GM12878 (cell line): Measurements from ENCODE around the gene PCDHGB5.
"Not testable (repeated sequence)": the region's sequence is repeated elsewhere in the genome, so short reads cannot be mapped to it uniquely, and the experiment has no call there.

ENCODE experiments used
- FOXM1 ChIP-seq: IDR thresholded peaks from 2 replicates; pipeline ENCODE4 v1.6.1; 2012; ENCODE audit warnings: low read depth, mild to moderate bottlenecking, inconsistent platforms, low read length, moderate library complexity
- MTA2 ChIP-seq: fragments of 450-650 bp; IDR thresholded peaks from 2 replicates; pipeline ENCODE4 v1.6.1; 2016; ENCODE audit warnings: low read depth, mild to moderate bottlenecking, moderate library complexity
- MTA3 ChIP-seq: IDR thresholded peaks from 2 replicates; pipeline ENCODE4 v1.6.1; 2012; ENCODE audit warnings: low read length, inconsistent platforms, borderline replicate concordance
- NR2C1 ChIP-seq: fragments of 450-650 bp; IDR thresholded peaks from 2 replicates; pipeline ENCODE4 v1.6.1; 2017; ENCODE audit warnings: antibody characterized with exemption, mild to moderate bottlenecking, moderate library complexity
- NR2C2 ChIP-seq: IDR thresholded peaks from 2 replicates; pipeline ENCODE4 v1.6.1; 2011; ENCODE audit warnings: borderline replicate concordance, low read depth; ENCODE audit not compliant: control insufficient read depth, insufficient read length
- POLR2A ChIP-seq: IDR thresholded peaks from 2 replicates; pipeline ENCODE4 v1.6.1; 2011; ENCODE audit warnings: low read depth, mild to moderate bottlenecking, low read length
- POLR2AphosphoS5 ChIP-seq: IDR thresholded peaks from 2 replicates; pipeline ENCODE4 v1.6.1; 2011; ENCODE audit warnings: mild to moderate bottlenecking, low read length, inconsistent platforms
- SIX5 ChIP-seq: IDR thresholded peaks from 2 replicates; pipeline ENCODE4 v1.6.1; 2011; ENCODE audit warnings: mild to moderate bottlenecking, low read depth, low read length, moderate library complexity; ENCODE audit not compliant: severe bottlenecking
- ZZZ3 ChIP-seq: IDR thresholded peaks from 2 replicates; pipeline ENCODE4 v1.6.1; 2011; ENCODE audit warnings: low read depth; ENCODE audit not compliant: control insufficient read depth, insufficient read length
- TF ChIP-seq, protein P1 (sequence below), 3 experiments: IDR thresholded peaks in 2 of 3; conservative IDR thresholded peaks in 1 of 3; 2 replicates each; pipeline ENCODE4 v1.5.1; 2011; ENCODE audit warnings: low read depth in 3 of 3, low read length in 3 of 3, mild to moderate bottlenecking in 3 of 3, control low read depth in 2 of 3, moderate library complexity in 2 of 3, inconsistent platforms in 1 of 3, mixed read lengths in 1 of 3; ENCODE audit not compliant: control insufficient read depth in 2 of 3, insufficient read depth in 1 of 3; ENCODE audit errors: extremely low read depth in 1 of 3
- TF ChIP-seq, protein P2 (sequence below): IDR thresholded peaks from 2 replicates; pipeline ENCODE4 v1.6.1; 2011; ENCODE audit warnings: low read depth, mild to moderate bottlenecking, low read length, moderate library complexity, borderline replicate concordance; ENCODE audit errors: extremely low read depth

DNA sequence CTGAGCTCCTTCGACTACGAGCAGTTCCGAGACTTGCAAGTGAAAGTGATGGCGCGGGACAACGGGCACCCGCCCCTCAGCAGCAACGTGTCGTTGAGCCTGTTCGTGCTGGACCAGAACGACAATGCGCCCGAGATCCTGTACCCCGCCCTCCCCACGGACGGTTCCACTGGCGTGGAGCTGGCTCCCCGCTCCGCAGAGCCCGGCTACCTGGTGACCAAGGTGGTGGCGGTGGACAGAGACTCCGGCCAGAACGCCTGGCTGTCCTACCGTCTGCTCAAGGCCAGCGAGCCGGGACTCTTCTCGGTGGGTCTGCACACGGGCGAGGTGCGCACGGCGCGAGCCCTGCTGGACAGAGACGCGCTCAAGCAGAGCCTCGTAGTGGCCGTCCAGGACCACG lies 34.6 kb downstream of the PCDHGB5 start:
- TF ChIP-seq NR2C2, ZZZ3, MTA2, POLR2AphosphoS5, MTA3, FOXM1, NR2C1, SIX5, POLR2A: not testable (repeated sequence)
- TF ChIP-seq, protein P1, sequence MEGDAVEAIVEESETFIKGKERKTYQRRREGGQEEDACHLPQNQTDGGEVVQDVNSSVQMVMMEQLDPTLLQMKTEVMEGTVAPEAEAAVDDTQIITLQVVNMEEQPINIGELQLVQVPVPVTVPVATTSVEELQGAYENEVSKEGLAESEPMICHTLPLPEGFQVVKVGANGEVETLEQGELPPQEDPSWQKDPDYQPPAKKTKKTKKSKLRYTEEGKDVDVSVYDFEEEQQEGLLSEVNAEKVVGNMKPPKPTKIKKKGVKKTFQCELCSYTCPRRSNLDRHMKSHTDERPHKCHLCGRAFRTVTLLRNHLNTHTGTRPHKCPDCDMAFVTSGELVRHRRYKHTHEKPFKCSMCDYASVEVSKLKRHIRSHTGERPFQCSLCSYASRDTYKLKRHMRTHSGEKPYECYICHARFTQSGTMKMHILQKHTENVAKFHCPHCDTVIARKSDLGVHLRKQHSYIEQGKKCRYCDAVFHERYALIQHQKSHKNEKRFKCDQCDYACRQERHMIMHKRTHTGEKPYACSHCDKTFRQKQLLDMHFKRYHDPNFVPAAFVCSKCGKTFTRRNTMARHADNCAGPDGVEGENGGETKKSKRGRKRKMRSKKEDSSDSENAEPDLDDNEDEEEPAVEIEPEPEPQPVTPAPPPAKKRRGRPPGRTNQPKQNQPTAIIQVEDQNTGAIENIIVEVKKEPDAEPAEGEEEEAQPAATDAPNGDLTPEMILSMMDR (IDR thresholded peaks at IDR 0.05 in 2 of 3, conservative IDR thresholded peaks at IDR 0.05 in 1 of 3; ENCODE audit: control insufficient read depth in 2 of 3, extremely low read depth in 1 of 3, insufficient read depth in 1 of 3, low read depth in 3 of 3, low read length in 3 of 3) = not testable (repeated sequence)
- TF ChIP-seq, protein P2, sequence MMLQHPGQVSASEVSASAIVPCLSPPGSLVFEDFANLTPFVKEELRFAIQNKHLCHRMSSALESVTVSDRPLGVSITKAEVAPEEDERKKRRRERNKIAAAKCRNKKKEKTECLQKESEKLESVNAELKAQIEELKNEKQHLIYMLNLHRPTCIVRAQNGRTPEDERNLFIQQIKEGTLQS = not testable (repeated sequence)
